Caco-2 (cell line): ENCODE measurements around the gene SCD5. TPM values are rescaled to one million over a fixed set of nuclear protein-coding genes. Genes with fewer than 3 reads are reported as not detected.

ENCODE experiments used
- BruUV-seq: library from RNA; stranded (reverse); fragments of 400-500 nt; replicated peaks from 2 replicates; lab custom pipeline; 2021; lab: Mats Ljungman, UMichigan
- CTCF ChIA-PET: fragments of 300-600 bp; sonication (Branson Sonifier 250); formaldehyde crosslinking; loops from one replicate; lab custom pipeline; 2022; ENCODE audit warnings: antibody characterized with exemption; lab: Charles Lee
- POLR2A ChIA-PET: fragments of 300-600 bp; sonication (Branson Sonifier 250); formaldehyde crosslinking; loops from one replicate; lab custom pipeline; 2022; ENCODE audit warnings: antibody characterized with exemption; lab: Charles Lee
- DNase-seq, 2 experiments: peaks; one replicate each; pipeline versions ENCODE4 v3.0.0 to v3.0.0-alpha.2; 2020 to 2022
- H3K27me3 ChIP-seq: replicated peaks from 2 replicates; pipeline ENCODE4 v1.6.0; 2011; ENCODE audit warnings: low read length; ENCODE audit not compliant: control insufficient read depth, insufficient read depth
- H3K36me3 ChIP-seq: 2 replicates; pipeline ENCODE4 v1.5.1; 2011; ENCODE audit warnings: low read length; ENCODE audit not compliant: control insufficient read depth, insufficient read depth
- H3K4me1 ChIP-seq: fragments of 250-450 bp; sonication (Bioruptor Pico); 2 replicates; pipeline ENCODE4 v1.5.1; 2020; ENCODE audit warnings: mild to moderate bottlenecking
- H3K4me3 ChIP-seq: 2 replicates; pipeline ENCODE4 v1.5.1; 2011; ENCODE audit warnings: low read depth, mild to moderate bottlenecking, control low read depth, low read length
- H3K9me3 ChIP-seq: fragments of 250-450 bp; sonication (Bioruptor Pico); 2 replicates; pipeline ENCODE4 v1.5.1; 2020; ENCODE audit warnings: mild to moderate bottlenecking, moderate library complexity
- H3K27ac Mint-ChIP-seq: one replicate; pipeline ENCODE4 v1.8.0; 2022; ENCODE audit warnings: mixed read lengths; ENCODE audit not compliant: unreplicated experiment
- H3K27me3 Mint-ChIP-seq: one replicate; pipeline ENCODE4 v1.8.0; 2022; ENCODE audit warnings: mixed read lengths; ENCODE audit not compliant: insufficient read depth, unreplicated experiment
- H3K36me3 Mint-ChIP-seq: one replicate; pipeline ENCODE4 v1.8.0; 2022; ENCODE audit warnings: mild to moderate bottlenecking, mixed read lengths; ENCODE audit not compliant: insufficient read depth, unreplicated experiment
- H3K4me1 Mint-ChIP-seq: one replicate; pipeline ENCODE4 v1.8.0; 2022; ENCODE audit warnings: low read depth, mixed read lengths; ENCODE audit not compliant: unreplicated experiment
- H3K4me3 Mint-ChIP-seq: one replicate; pipeline ENCODE4 v1.8.0; 2022; ENCODE audit warnings: mild to moderate bottlenecking, moderate library complexity, mixed read lengths; ENCODE audit not compliant: unreplicated experiment
- H3K9me3 Mint-ChIP-seq: one replicate; pipeline ENCODE4 v1.8.0; 2022; ENCODE audit warnings: mixed read lengths; ENCODE audit not compliant: unreplicated experiment
- intact Hi-C: fragments of 100-400 bp; cut with micrococcal nuclease; formaldehyde crosslinking; loops from one replicate; pipeline ENCODE4 v1.10.0; 2022; ENCODE audit not compliant: unreplicated experiment
- total RNA-seq: library from RNA; stranded (reverse); gene quantifications from 2 replicates; pipeline ENCODE4 v1.2.3, GENCODE V29; 2022
- TF ChIP-seq, protein P1 (sequence below), 2 experiments: fragments of 200-600 bp in 1 of 2; IDR thresholded peaks; 1 replicate in 1 of 2; 2 replicates in 1 of 2; pipeline versions ENCODE4 v1.5.1 to v1.8.0; 2011 to 2022; ENCODE audit warnings: antibody characterized with exemption in 1 of 2, control low read depth in 1 of 2, inconsistent platforms in 1 of 2, low read depth in 1 of 2, low read length in 1 of 2, mild to moderate bottlenecking in 1 of 2, moderate library complexity in 1 of 2; ENCODE audit not compliant: insufficient read depth in 1 of 2, severe bottlenecking in 1 of 2, unreplicated experiment in 1 of 2

SCD5 gene
- total RNA-seq, 1 experiment from 2014 or later = 2.7 TPM

GRCh38 chr4:82746705-82747574, 51.7 kb downstream of the SCD5 start:
- DNase-seq = no peak

GRCh38 chr4:82745173-82745842, 53.3 kb downstream of the SCD5 start:
- Mint-ChIP-seq H3K9me3 (no peaks in the 10 kb centered on the region), H3K27ac (no peak overlapping the region), H3K4me1 (peaks cover 19% of the 10 kb centered on the region), H3K4me3 (no peak overlapping the region), H3K27me3 (no peaks in the 10 kb centered on the region), H3K36me3 (no peaks in the 10 kb centered on the region)
- H3K27me3 ChIP-seq = no peaks in the 10 kb centered on the region
- H3K36me3 ChIP-seq = no peaks in the 10 kb centered on the region
- no peak for DNase-seq
- CTCF ChIA-PET = interaction anchor here (0.7 kb wide), 1 partner anchor 24 kb away, joined by 3 read pairs; no protein-coding TSS in a partner anchor
- POLR2A ChIA-PET = no interaction called here
- no peaks in the 10 kb centered on the region for H3K9me3 ChIP-seq
- intact Hi-C loops = loop anchor here (5.0 kb wide), 1 partner anchor 52 kb away; the partner anchor contains the start of gene SCD5
- BruUV-seq = no TSS peak
- H3K4me3 ChIP-seq = no peak overlapping the region
- H3K4me1 ChIP-seq = peaks cover 21% of the 10 kb centered on the region
- TF ChIP-seq, protein P1, sequence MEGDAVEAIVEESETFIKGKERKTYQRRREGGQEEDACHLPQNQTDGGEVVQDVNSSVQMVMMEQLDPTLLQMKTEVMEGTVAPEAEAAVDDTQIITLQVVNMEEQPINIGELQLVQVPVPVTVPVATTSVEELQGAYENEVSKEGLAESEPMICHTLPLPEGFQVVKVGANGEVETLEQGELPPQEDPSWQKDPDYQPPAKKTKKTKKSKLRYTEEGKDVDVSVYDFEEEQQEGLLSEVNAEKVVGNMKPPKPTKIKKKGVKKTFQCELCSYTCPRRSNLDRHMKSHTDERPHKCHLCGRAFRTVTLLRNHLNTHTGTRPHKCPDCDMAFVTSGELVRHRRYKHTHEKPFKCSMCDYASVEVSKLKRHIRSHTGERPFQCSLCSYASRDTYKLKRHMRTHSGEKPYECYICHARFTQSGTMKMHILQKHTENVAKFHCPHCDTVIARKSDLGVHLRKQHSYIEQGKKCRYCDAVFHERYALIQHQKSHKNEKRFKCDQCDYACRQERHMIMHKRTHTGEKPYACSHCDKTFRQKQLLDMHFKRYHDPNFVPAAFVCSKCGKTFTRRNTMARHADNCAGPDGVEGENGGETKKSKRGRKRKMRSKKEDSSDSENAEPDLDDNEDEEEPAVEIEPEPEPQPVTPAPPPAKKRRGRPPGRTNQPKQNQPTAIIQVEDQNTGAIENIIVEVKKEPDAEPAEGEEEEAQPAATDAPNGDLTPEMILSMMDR (IDR thresholded peaks at IDR 0.05; ENCODE audit: insufficient read depth in 1 of 2, low read depth in 1 of 2, low read length in 1 of 2, severe bottlenecking in 1 of 2, unreplicated experiment in 1 of 2) = no peak

More at GRCh38 chr4:82746705-82747574, 51.7 kb downstream of the SCD5 start:
- Mint-ChIP-seq H3K27me3 (no peaks in the 10 kb centered on the region), H3K27ac (no peak overlapping the region), H3K9me3 (no peaks in the 10 kb centered on the region), H3K36me3 (no peaks in the 10 kb centered on the region), H3K4me3 (no peak overlapping the region), H3K4me1 (peaks cover 19% of the 10 kb centered on the region)
- no TSS peak for BruUV-seq
- intact Hi-C loops = loop anchor here (5.0 kb wide), 1 partner anchor 50 kb away; the partner anchor contains the start of gene SCD5
- ChIA-PET CTCF (no interaction called here), POLR2A (no interaction called here)
- Histone ChIP-seq H3K4me1 (peaks cover 21% of the 10 kb centered on the region), H3K27me3 (no peaks in the 10 kb centered on the region), H3K4me3 (no peak overlapping the region), H3K9me3 (no peaks in the 10 kb centered on the region), H3K36me3 (no peaks in the 10 kb centered on the region)
- TF ChIP-seq, protein P1 (IDR thresholded peaks at IDR 0.05; ENCODE audit: insufficient read depth in 1 of 2, low read depth in 1 of 2, low read length in 1 of 2, severe bottlenecking in 1 of 2, unreplicated experiment in 1 of 2) = no peak

GRCh38 chr4:82744284-82744968, 54.2 kb downstream of the SCD5 start:
- no peak for DNase-seq
- H3K27me3 Mint-ChIP-seq = no peaks in the 10 kb centered on the region
- CTCF ChIA-PET = no interaction called here
- TF ChIP-seq, protein P1 (IDR thresholded peaks at IDR 0.05; ENCODE audit: insufficient read depth in 1 of 2, low read depth in 1 of 2, low read length in 1 of 2, severe bottlenecking in 1 of 2, unreplicated experiment in 1 of 2) = no peak
- H3K9me3 Mint-ChIP-seq = no peaks in the 10 kb centered on the region
- H3K36me3 Mint-ChIP-seq = no peaks in the 10 kb centered on the region
- peaks cover 20% of the 10 kb centered on the region for H3K4me1 ChIP-seq
- H3K27ac Mint-ChIP-seq = no peak overlapping the region
- no TSS peak for BruUV-seq
- H3K27me3 ChIP-seq = no peaks in the 10 kb centered on the region
- intact Hi-C loops = no loop called here
- no peaks in the 10 kb centered on the region for H3K9me3 ChIP-seq
- no peaks in the 10 kb centered on the region for H3K36me3 ChIP-seq
- peaks cover 19% of the 10 kb centered on the region for H3K4me1 Mint-ChIP-seq
- no peak overlapping the region for H3K4me3 Mint-ChIP-seq
- H3K4me3 ChIP-seq = no peak overlapping the region
- POLR2A ChIA-PET = no interaction called here
